Activated CD4-positive, alpha-beta T cell treated with anti-CD3 and anti-CD28 coated beads for 36 hours (primary cell): Measurements from ENCODE around the gene SLC41A1. TPM values are rescaled to one million over a fixed set of nuclear protein-coding genes. Genes with fewer than 3 reads are reported as not detected.
"Not testable (repeated sequence)": the region's sequence is repeated elsewhere in the genome, so short reads cannot be mapped to it uniquely, and the experiment has no call there.

Experiments
- ATAC-seq: fragments of 200-7000 bp; cut with Tn5 transposase; one replicate; pipeline ENCODE4 v1.10.0; 2021; ENCODE audit warnings: mild to moderate bottlenecking, moderate library complexity
- CTCF ChIA-PET: fragments of 350-600 bp; sonication (Branson Sonifier 250); formaldehyde crosslinking; loops from one replicate; lab custom pipeline; 2021; ENCODE audit warnings: antibody characterized with exemption; lab: Charles Lee
- POLR2A ChIA-PET: fragments of 350-600 bp; sonication (Branson Sonifier 250); formaldehyde crosslinking; loops from one replicate; lab custom pipeline; 2021; ENCODE audit warnings: antibody characterized with exemption, inconsistent platforms; lab: Charles Lee
- DNase-seq: peaks from one replicate; pipeline ENCODE4 v3.0.0-alpha.2; 2020
- H3K27ac Mint-ChIP-seq: one replicate; pipeline ENCODE4 v1.8.0; 2021; ENCODE audit warnings: mixed read lengths
- H3K27me3 Mint-ChIP-seq: one replicate; pipeline ENCODE4 v1.8.0; 2021; ENCODE audit warnings: mixed read lengths
- H3K36me3 Mint-ChIP-seq: one replicate; pipeline ENCODE4 v1.8.0; 2021; ENCODE audit warnings: low read depth, mixed read lengths
- H3K4me1 Mint-ChIP-seq: one replicate; pipeline ENCODE4 v1.8.0; 2021; ENCODE audit warnings: mixed read lengths
- H3K4me3 Mint-ChIP-seq: one replicate; pipeline ENCODE4 v1.8.0; 2021; ENCODE audit warnings: mild to moderate bottlenecking, moderate library complexity, mixed read lengths
- H3K9me3 Mint-ChIP-seq: one replicate; pipeline ENCODE4 v1.8.0; 2021; ENCODE audit warnings: low read depth, mixed read lengths
- intact Hi-C, 2 experiments: fragments of 100-400 bp; cut with DNase I in 1 of 2; cut with micrococcal nuclease in 1 of 2; formaldehyde crosslinking; loops; one replicate each; pipeline versions ENCODE4 v1.14.2 to v1.15.1; 2022 to 2024; cut with DNase I, micrococcal nuclease
- total RNA-seq, 2 experiments: library from RNA; stranded (reverse); gene quantifications; one replicate each; pipeline ENCODE4 v1.2.3, GENCODE V29; 2021

The SLC41A1 gene
- total RNA-seq, 2 experiments from 2014 or later, result 34.4 to 41.5 TPM

- H3K27me3 Mint-ChIP-seq, result no peaks in the 10 kb centered on the region
- DNase-seq (no peak), ATAC-seq (no peak)
- intact Hi-C loops, result no loop called here
- ChIA-PET POLR2A (no interaction called here), CTCF (interaction anchor here (1.1 to 1.3 kb wide), 2 partner anchors 11 to 14 kb away, joined by 3 read pairs; no protein-coding TSS in a partner anchor)
- H3K36me3 Mint-ChIP-seq, result no peaks in the 10 kb centered on the region
- H3K4me1 Mint-ChIP-seq, result no peaks in the 10 kb centered on the region
- H3K4me3 Mint-ChIP-seq, result no peak overlapping the region
- no peak overlapping the region for H3K27ac Mint-ChIP-seq
- no peaks in the 10 kb centered on the region for H3K9me3 Mint-ChIP-seq
Observed at GRCh38 chr1:205842229-205842628, 29.2 kb upstream of the SLC41A1 start.

- intact Hi-C loops, result no loop called here
- ATAC-seq, result no peak
Observed at GRCh38 chr1:205840146-205840923, 27.3 kb upstream of the SLC41A1 start.

GRCh38 chr1:205837382-205837970 is 24.5 kb upstream of the SLC41A1 start:
- Mint-ChIP-seq H3K4me3 (no peak overlapping the region), H3K27ac (no peak overlapping the region), H3K4me1 (no peaks in the 10 kb centered on the region), H3K27me3 (no peaks in the 10 kb centered on the region), H3K36me3 (no peaks in the 10 kb centered on the region), H3K9me3 (no peaks in the 10 kb centered on the region)
- no peak for ATAC-seq
- intact Hi-C loops, result no loop called here
- no peak for DNase-seq
- POLR2A ChIA-PET, result interaction anchor here (0.9 kb wide), 1 partner anchor 132 kb away, joined by 3 read pairs; no protein-coding TSS in a partner anchor
- CTCF ChIA-PET, result interaction anchor here (1.7 kb wide), 1 partner anchor 12 kb away, joined by 5 read pairs; the partner anchor contains the start of gene PM20D1

More at GRCh38 chr1:205840146-205840923, 27.3 kb upstream of the SLC41A1 start:
- no peak for DNase-seq
- Mint-ChIP-seq H3K4me1 (no peaks in the 10 kb centered on the region), H3K36me3 (no peaks in the 10 kb centered on the region), H3K9me3 (no peaks in the 10 kb centered on the region), H3K27ac (no peak overlapping the region), H3K27me3 (no peaks in the 10 kb centered on the region), H3K4me3 (no peak overlapping the region)
- POLR2A ChIA-PET, result no interaction called here
- CTCF ChIA-PET, result no interaction called here

GRCh38 chr1:205834751-205835150 is 21.8 kb upstream of the SLC41A1 start:
- POLR2A ChIA-PET, result interaction anchor here (0.6 kb wide), 1 partner anchor 32 kb away, joined by 3 read pairs; no protein-coding TSS in a partner anchor
- Mint-ChIP-seq H3K9me3 (no peaks in the 10 kb centered on the region), H3K4me3 (no peak overlapping the region), H3K27ac (no peak overlapping the region), H3K27me3 (no peaks in the 10 kb centered on the region), H3K4me1 (no peaks in the 10 kb centered on the region), H3K36me3 (no peaks in the 10 kb centered on the region)
- intact Hi-C loops, result no loop called here
- ATAC-seq, result no peak
- no peak for DNase-seq
- CTCF ChIA-PET, result no interaction called here

- intact Hi-C loops, result no loop called here
- H3K4me1 Mint-ChIP-seq, result no peaks in the 10 kb centered on the region
- H3K27ac Mint-ChIP-seq, result no peak overlapping the region
- H3K4me3 Mint-ChIP-seq, result no peak overlapping the region
- POLR2A ChIA-PET, result no interaction called here
- ATAC-seq, result no peak
- DNase-seq, result no peak
- CTCF ChIA-PET, result interaction anchor here (0.7 kb wide), 2 partner anchors 16 to 17 kb away, joined by 3 to 4 read pairs; no protein-coding TSS in a partner anchor
- H3K36me3 Mint-ChIP-seq, result no peaks in the 10 kb centered on the region
- H3K9me3 Mint-ChIP-seq, result no peaks in the 10 kb centered on the region
- H3K27me3 Mint-ChIP-seq, result no peaks in the 10 kb centered on the region
Observed at GRCh38 chr1:205832326-205832751, 19.3 kb upstream of the SLC41A1 start.

GRCh38 chr1:205827623-205828022 is 14.6 kb upstream of the SLC41A1 start:
- DNase-seq, result no peak
- no peak for ATAC-seq
- intact Hi-C loops, result no loop called here
- POLR2A ChIA-PET, result no interaction called here
- no peak overlapping the region for H3K27ac Mint-ChIP-seq
- peaks cover 4% of the 10 kb centered on the region for H3K9me3 Mint-ChIP-seq
- H3K36me3 Mint-ChIP-seq, result no peaks in the 10 kb centered on the region
- no peaks in the 10 kb centered on the region for H3K27me3 Mint-ChIP-seq
- CTCF ChIA-PET, result interaction anchor here (0.6 to 1.4 kb wide), 6 partner anchors 11 to 440 kb away, joined by 3 to 4 read pairs (median 4); no protein-coding TSS in a partner anchor
- peaks cover 20% of the 10 kb centered on the region for H3K4me1 Mint-ChIP-seq
- H3K4me3 Mint-ChIP-seq, result no peak overlapping the region

GRCh38 chr1:205826995-205827394 is 14.0 kb upstream of the SLC41A1 start:
- Mint-ChIP-seq H3K27me3 (no peaks in the 10 kb centered on the region), H3K4me1 (peaks cover 20% of the 10 kb centered on the region), H3K27ac (no peak overlapping the region), H3K4me3 (no peak overlapping the region), H3K9me3 (peaks cover 4% of the 10 kb centered on the region), H3K36me3 (no peaks in the 10 kb centered on the region)
- ChIA-PET POLR2A (interaction anchor here (0.8 kb wide), 1 partner anchor 17 kb away, joined by 4 read pairs; no protein-coding TSS in a partner anchor), CTCF (interaction anchor here (0.6 to 1.4 kb wide), 4 partner anchors 44 to 150 kb away, joined by 4 to 5 read pairs (median 4); no protein-coding TSS in a partner anchor)
- intact Hi-C loops, result no loop called here
- ATAC-seq (no peak), DNase-seq (no peak)

- intact Hi-C loops, result no loop called here
- no peaks in the 10 kb centered on the region for H3K27me3 Mint-ChIP-seq
- no peak overlapping the region for H3K27ac Mint-ChIP-seq
- H3K36me3 Mint-ChIP-seq, result no peaks in the 10 kb centered on the region
- ChIA-PET POLR2A (interaction anchor here (0.8 kb wide), 1 partner anchor 16 kb away, joined by 4 read pairs; no protein-coding TSS in a partner anchor), CTCF (interaction anchor here (0.6 to 1.2 kb wide), 3 partner anchors 54 to 167 kb away, joined by 3 to 5 read pairs (median 3); no protein-coding TSS in a partner anchor)
- DNase-seq (no peak), ATAC-seq (peak; percentile 60)
- H3K9me3 Mint-ChIP-seq, result peaks cover 4% of the 10 kb centered on the region
- no peak overlapping the region for H3K4me3 Mint-ChIP-seq
- H3K4me1 Mint-ChIP-seq, result peaks cover 20% of the 10 kb centered on the region
Observed at GRCh38 chr1:205826016-205826806, 13.2 kb upstream of the SLC41A1 start.

GRCh38 chr1:205824180-205824579 is 11.2 kb upstream of the SLC41A1 start:
- H3K4me3 Mint-ChIP-seq, result no peak overlapping the region
- ChIA-PET POLR2A (no interaction called here), CTCF (interaction anchor here (0.7 to 1.2 kb wide), 2 partner anchors 115 to 165 kb away, joined by 3 read pairs; no protein-coding TSS in a partner anchor)
- H3K4me1 Mint-ChIP-seq, result peaks cover 20% of the 10 kb centered on the region
- intact Hi-C loops, result no loop called here
- peak; percentile 51 for ATAC-seq
- H3K27ac Mint-ChIP-seq, result no peak overlapping the region
- no peaks in the 10 kb centered on the region for H3K27me3 Mint-ChIP-seq
- H3K9me3 Mint-ChIP-seq, result peaks cover 4% of the 10 kb centered on the region
- no peak for DNase-seq
- H3K36me3 Mint-ChIP-seq, result no peaks in the 10 kb centered on the region

- H3K27me3 Mint-ChIP-seq, DNase-seq, intact Hi-C loops, POLR2A ChIA-PET, H3K9me3 Mint-ChIP-seq, H3K27ac Mint-ChIP-seq, H3K4me3 Mint-ChIP-seq, H3K36me3 Mint-ChIP-seq, CTCF ChIA-PET: not testable (repeated sequence)
- peaks cover 20% of the 10 kb centered on the region for H3K4me1 Mint-ChIP-seq
- peak; percentile 30 for ATAC-seq
Observed at GRCh38 chr1:205823260-205823659, 10.3 kb upstream of the SLC41A1 start.

- DNase-seq (no peak), ATAC-seq (no peak)
- H3K27ac Mint-ChIP-seq, result no peak overlapping the region
- H3K27me3 Mint-ChIP-seq, result no peaks in the 10 kb centered on the region
- intact Hi-C loops, result no loop called here
- H3K9me3 Mint-ChIP-seq, result peaks cover 4% of the 10 kb centered on the region
- no peaks in the 10 kb centered on the region for H3K36me3 Mint-ChIP-seq
- POLR2A ChIA-PET, result no interaction called here
- CTCF ChIA-PET, result no interaction called here
- H3K4me3 Mint-ChIP-seq, result no peak overlapping the region
- H3K4me1 Mint-ChIP-seq, result peaks cover 20% of the 10 kb centered on the region
Observed at GRCh38 chr1:205822397-205822796, 9.4 kb upstream of the SLC41A1 start.
